Bronchial epithelial cell (primary cell): ENCODE data around the gene PROCR. TPM values are rescaled to one million over a fixed set of nuclear protein-coding genes. Genes with fewer than 3 reads are reported as not detected.

Experiments used
- DNase-seq: peaks from one replicate; pipeline ENCODE4 v3.0.0-alpha.2; 2010; ENCODE audit warnings: low read depth
- FAIRE-seq: peaks from 2 replicates; lab custom pipeline; 2011; peaks lifted over from hg19 to GRCh38; lab: Jason Lieb, UNC
- H3K27me3 ChIP-seq: 2 replicates; pipeline ENCODE4 v1.5.1; 2011; ENCODE audit warnings: low read length; ENCODE audit not compliant: control insufficient read depth, insufficient read depth
- H3K36me3 ChIP-seq: 2 replicates; pipeline ENCODE4 v1.5.1; 2011; ENCODE audit warnings: low read length; ENCODE audit not compliant: control insufficient read depth, insufficient read depth
- H3K4me3 ChIP-seq: 2 replicates; pipeline ENCODE4 v1.5.1; 2011; ENCODE audit warnings: mild to moderate bottlenecking, low read depth, low read length, control low read depth
- CTCF ChIP-seq: IDR thresholded peaks from 2 replicates; pipeline ENCODE4 v1.5.1; 2011; ENCODE audit warnings: mild to moderate bottlenecking, moderate library complexity, low read length, control low read depth, inconsistent platforms; ENCODE audit not compliant: insufficient read depth, severe bottlenecking
- total RNA-seq: library from RNA; depleted of rRNA; stranded (reverse); fragments of >200 nt; gene quantifications from 2 replicates; pipeline ENCODE4 v1.2.1, GENCODE V29; 2014

Gene PROCR
- total RNA-seq, 1 donor from 2014 or later, result 127 TPM

DNA sequence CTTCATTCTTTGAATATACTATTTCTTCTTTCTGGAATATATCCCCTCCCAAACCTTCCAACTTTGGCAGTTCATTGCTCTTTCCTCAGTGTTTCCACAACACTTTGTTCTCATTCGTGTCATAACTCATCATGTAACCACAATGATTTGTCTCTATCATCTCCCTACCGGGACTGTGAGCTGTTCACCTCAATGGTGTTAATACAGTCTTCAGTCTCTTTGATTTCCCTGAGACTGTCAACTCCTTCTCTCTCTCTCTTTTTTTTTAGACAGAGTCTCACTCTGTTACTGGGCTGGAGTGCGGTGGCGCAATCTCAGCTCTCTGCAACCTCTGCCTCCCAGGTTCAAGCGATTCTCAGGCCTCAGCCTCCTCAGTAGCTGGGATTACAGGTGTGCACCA is 52.1 kb downstream of the PROCR start:
- TF ChIP-seq CTCF, result no peak
- FAIRE-seq (no peak), DNase-seq (no peak)
- H3K36me3 ChIP-seq, result no peaks in the 10 kb centered on the region
- H3K27me3 ChIP-seq, result peaks cover 17% of the 10 kb centered on the region
- H3K4me3 ChIP-seq, result no peak overlapping the region

DNA sequence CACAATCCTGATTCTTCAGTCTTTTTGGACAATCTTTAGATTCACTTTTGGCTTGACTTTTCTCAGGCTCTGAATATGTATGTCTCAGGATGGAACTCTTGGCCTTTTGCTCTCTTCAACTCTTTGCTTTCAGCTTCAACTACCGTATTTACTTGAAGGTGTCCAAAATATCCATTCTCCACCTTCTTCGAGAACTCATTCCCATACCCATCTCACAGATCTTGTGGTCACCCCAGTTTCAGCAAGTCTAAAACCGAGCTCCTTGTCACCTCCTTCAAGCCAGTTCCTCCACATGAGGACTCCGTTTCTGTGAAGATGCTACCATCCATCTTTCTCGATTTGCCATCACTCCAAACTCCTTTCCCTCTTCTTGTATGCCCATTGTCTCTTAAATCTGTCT is 52.7 kb downstream of the PROCR start:
- peaks cover 17% of the 10 kb centered on the region for H3K27me3 ChIP-seq
- FAIRE-seq (no peak), DNase-seq (no peak)
- no peak overlapping the region for H3K4me3 ChIP-seq
- no peak for TF ChIP-seq CTCF
- no peaks in the 10 kb centered on the region for H3K36me3 ChIP-seq

DNA sequence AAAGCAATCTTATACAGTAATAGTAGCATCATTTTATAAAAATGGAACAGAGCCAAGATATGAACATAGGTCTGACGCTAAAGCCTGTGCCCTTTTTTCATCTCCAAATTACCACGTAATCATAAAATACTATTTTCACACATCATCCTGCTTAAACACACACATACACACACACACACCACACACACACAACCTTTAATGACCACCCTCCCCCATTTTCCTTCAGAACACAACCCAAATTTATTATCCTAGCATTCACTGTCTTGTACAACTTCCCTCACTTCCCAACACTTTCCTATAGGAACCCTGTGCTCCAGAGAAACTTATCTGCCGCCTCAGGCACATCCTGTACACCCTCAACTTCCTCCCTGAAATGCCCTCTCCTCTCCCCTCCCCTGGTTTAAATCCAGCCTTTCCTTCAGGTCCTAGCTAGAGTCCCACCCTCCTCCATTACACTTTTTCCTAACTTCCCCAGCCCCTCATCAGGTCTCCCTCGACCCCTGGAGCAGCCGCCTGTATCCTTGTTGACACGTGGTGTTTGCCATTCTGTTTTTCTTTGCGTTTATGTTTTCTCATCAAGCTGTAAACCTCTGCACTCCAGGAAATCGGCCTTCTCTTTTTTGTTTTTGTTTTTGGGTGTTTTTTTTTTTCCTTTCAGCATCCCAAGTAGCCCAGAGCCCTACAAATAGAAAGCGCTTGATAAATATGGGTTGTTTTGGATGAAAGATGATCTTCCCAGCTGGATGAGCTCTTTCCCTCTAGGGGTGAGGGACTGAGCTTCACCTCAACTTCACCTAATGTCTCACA is 53.6 kb downstream of the PROCR start:
- no peak overlapping the region for H3K4me3 ChIP-seq
- H3K36me3 ChIP-seq, result no peaks in the 10 kb centered on the region
- TF ChIP-seq CTCF, result no peak
- DNase-seq (no peak), FAIRE-seq (no peak)
- H3K27me3 ChIP-seq, result peaks cover 19% of the 10 kb centered on the region

GRCh38 chr20:35226126-35226883 is 54.4 kb downstream of the PROCR start, which contains the start of gene MMP24:
Gene MMP24 (plus strand): TSS chr20:35226690. CDS start chr20:35226739, 49 bp downstream.
- TF ChIP-seq CTCF, result no peak
- Histone ChIP-seq H3K27me3 (peaks cover 22% of the 10 kb centered on the region), H3K36me3 (no peaks in the 10 kb centered on the region), H3K4me3 (no peak within 1 kb of the TSS)
- DNase-seq (no peak), FAIRE-seq (no peak)

Other genes starting within 250 kb of the PROCR start
- 105 and 192 TPM in 2 replicates for gene GSS, start 216.3 kb upstream of the PROCR start, total RNA-seq
- under 0.01 TPM in 2 replicates for gene MYH7B, start 216.2 kb upstream of the PROCR start, total RNA-seq
- gene TRPC4AP, start 79.3 kb upstream of the PROCR start, total RNA-seq, result 30.3 and 33.5 TPM in 2 replicates
- 36.3 and 63.0 TPM in 2 replicates for gene EDEM2, start 24.7 kb upstream of the PROCR start, total RNA-seq
- gene MMP24, start 54.6 kb downstream of the PROCR start, total RNA-seq, result under 0.01 TPM in 1 of 2 replicates, not detected in the other
- 5.0 and 6.9 TPM in 2 replicates for gene MMP24OS, start 106.0 kb downstream of the PROCR start, total RNA-seq
- gene EIF6, start 112.7 kb downstream of the PROCR start, total RNA-seq, result 226 and 370 TPM in 2 replicates
- 0.26 and 0.64 TPM in 2 replicates for gene FAM83C, start 120.4 kb downstream of the PROCR start, total RNA-seq
- 20.8 and 24.7 TPM in 2 replicates for gene UQCC1, start 239.9 kb downstream of the PROCR start, total RNA-seq